GM12891 (cell line): ENCODE measurements around the gene THSD4.

Source experiments
- POLR2A ChIP-seq: IDR thresholded peaks from 2 replicates; pipeline ENCODE4 v1.6.1; 2011; ENCODE audit warnings: low read depth, low read length, control low read depth
- POLR2AphosphoS5 ChIP-seq: IDR thresholded peaks from 2 replicates; pipeline ENCODE4 v1.6.1; 2011; ENCODE audit warnings: low read depth, low read length, control low read depth
- POU2F2 ChIP-seq: IDR thresholded peaks from 2 replicates; pipeline ENCODE4 v1.6.1; 2011; ENCODE audit warnings: low read depth, mild to moderate bottlenecking, control low read depth, low read length, moderate library complexity
- SPI1 ChIP-seq: IDR thresholded peaks from 2 replicates; pipeline ENCODE4 v1.6.1; 2011; ENCODE audit warnings: low read depth, low read length, control low read depth
- TAF1 ChIP-seq: IDR thresholded peaks from 2 replicates; pipeline ENCODE4 v1.6.1; 2011; ENCODE audit warnings: low read depth, low read length, control low read depth

- TF ChIP-seq POLR2A (no peak), POLR2AphosphoS5 (no peak), TAF1 (no peak), POU2F2 (no peak), SPI1 (no peak)
Measured at GRCh38 chr15:71812966-71813722, 697.9 kb downstream of the THSD4 start.
